ENCODE measurements around the gene NRF1.
"Not testable (repeated sequence)": the region's sequence is repeated elsewhere in the genome, so short reads cannot be mapped to it uniquely, and the experiment has no call there.

The NRF1 gene

DNA sequence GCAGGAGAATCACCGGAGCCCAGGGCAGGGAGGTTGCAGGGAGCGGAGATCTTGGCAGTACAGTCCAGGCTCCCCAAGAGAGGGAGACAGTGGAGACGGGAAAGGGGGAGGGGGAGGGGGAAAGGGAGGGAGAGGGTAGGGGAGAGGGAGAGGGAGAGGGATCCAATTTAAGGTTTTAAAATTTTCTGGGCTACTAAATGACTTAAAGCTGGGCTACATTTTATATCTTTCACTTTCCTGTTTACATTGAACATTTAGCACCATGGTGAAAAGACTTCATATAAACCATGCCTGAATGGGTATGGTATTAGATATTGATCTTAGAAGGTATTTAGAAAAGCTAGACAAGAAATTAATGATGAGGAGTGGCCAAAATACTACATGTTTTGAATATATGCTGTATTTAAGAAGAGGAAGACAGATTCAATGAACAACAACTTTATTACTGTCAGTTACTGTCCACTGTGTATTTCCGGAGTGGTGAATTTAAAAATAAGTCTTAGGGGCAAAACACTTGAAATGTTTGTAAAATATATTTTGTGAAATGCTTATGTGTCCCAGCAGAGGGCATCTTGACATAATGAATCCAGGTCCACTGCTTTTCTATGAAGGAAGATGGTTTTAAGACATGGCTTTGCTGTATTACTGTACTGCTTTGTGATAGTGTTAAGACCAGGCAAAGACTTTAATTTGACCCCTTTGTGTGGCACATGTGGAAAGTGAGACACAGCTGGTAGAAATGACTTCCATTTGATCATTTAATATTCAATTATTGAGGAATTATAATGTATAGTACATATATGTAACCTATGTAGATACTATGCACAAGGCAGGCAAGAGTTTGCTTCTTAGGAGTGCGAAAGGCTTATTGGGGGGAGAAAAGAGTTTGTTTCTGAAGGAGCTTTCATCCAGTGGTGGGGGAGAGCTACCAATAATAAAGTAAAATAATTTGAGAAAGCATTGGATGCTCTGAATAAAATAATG is 52.8 kb downstream of the NRF1 start:
- Histone ChIP-seq H3K4me3 (ENCODE audit: low read length) (no peak overlapping the region), H3K36me3 (ENCODE audit: control insufficient read depth, insufficient read depth, low read length) (peaks cover 6% of the 10 kb centered on the region; the same call in 1 of the 2 replicates), H3K27me3 (ENCODE audit: control insufficient read depth, insufficient read depth, low read length) (no peaks in the 10 kb centered on the region), H3K9me3 (ENCODE audit: control insufficient read depth, insufficient read depth, low read length) (peaks cover 5% of the 10 kb centered on the region), H3K27ac (ENCODE audit: low read length) (no peak overlapping the region), H3K4me1 (ENCODE audit: control insufficient read depth, insufficient read depth, low read length) (no peaks in the 10 kb centered on the region)
- DNase-seq (ENCODE audit: low read depth, low spot score): no peak
- WGBS (ENCODE audit: insufficient coverage, insufficient read length): no CpG with 5 or more reads among the region's 5 CpGs

DNA sequence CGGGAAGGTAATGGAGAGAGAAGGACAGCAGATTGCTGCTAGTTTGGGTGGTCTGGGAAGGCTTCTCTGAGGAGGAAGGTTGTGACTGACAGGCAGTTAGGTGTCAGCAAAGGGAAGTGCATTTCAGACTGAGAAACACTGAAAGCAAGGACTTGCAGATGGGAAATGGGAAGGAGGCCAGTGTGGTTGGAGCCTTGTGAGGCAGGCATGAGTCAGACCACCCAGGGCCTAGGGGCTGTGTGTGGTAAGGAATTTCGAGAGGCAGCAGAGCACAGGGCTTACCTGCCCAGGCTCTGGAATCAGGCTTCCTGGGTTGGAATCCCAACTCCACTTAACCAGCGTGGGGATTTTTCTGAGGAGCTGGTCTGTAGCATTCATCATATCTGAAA is 53.5 kb downstream of the NRF1 start:
- Histone ChIP-seq H3K4me3 (ENCODE audit: low read length) (no peak overlapping the region), H3K9me3 (ENCODE audit: control insufficient read depth, insufficient read depth, low read length) (peaks cover 5% of the 10 kb centered on the region), H3K27ac (ENCODE audit: low read length) (no peak overlapping the region), H3K4me1 (ENCODE audit: control insufficient read depth, insufficient read depth, low read length) (no peaks in the 10 kb centered on the region), H3K36me3 (ENCODE audit: control insufficient read depth, insufficient read depth, low read length) (peaks cover 6% of the 10 kb centered on the region; the same call in 1 of the 2 replicates), H3K27me3 (ENCODE audit: control insufficient read depth, insufficient read depth, low read length) (no peaks in the 10 kb centered on the region)
- WGBS (ENCODE audit: insufficient coverage, insufficient read length): no CpG with 5 or more reads among the region's 3 CpGs
- no peak for DNase-seq (ENCODE audit: low read depth, low spot score)

DNA sequence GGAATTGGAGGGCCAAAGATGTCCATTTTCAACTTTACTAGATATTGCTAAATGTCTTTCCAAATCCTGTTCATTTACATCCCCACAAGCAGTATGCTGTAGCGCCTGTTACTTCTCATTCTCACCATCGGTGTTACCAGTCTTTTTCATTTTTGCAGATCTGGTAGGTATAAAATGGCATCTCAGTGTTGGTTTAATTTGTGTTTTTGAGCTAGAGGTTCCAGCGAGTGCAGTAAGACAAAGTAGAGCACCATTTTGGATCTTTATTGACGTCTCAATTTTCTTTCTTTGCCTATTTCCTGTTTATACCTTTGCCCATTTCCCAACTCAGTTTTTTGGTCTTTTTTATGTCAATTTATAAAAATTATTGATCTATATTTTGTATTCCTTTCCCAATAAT is 55.6 kb downstream of the NRF1 start:
- Histone ChIP-seq H3K4me3 (ENCODE audit: low read length) (no peak overlapping the region), H3K27ac (ENCODE audit: low read length) (no peak overlapping the region), H3K27me3 (ENCODE audit: control insufficient read depth, insufficient read depth, low read length) (no peaks in the 10 kb centered on the region), H3K4me1 (ENCODE audit: control insufficient read depth, insufficient read depth, low read length) (no peaks in the 10 kb centered on the region), H3K9me3 (ENCODE audit: control insufficient read depth, insufficient read depth, low read length) (no peaks in the 10 kb centered on the region; the same call in 1 of the 2 replicates), H3K36me3 (ENCODE audit: control insufficient read depth, insufficient read depth, low read length) (no peaks in the 10 kb centered on the region)
- DNase-seq (ENCODE audit: low read depth, low spot score): no peak
- no CpG with 5 or more reads among the region's 4 CpGs for WGBS (ENCODE audit: insufficient coverage, insufficient read length)

DNA sequence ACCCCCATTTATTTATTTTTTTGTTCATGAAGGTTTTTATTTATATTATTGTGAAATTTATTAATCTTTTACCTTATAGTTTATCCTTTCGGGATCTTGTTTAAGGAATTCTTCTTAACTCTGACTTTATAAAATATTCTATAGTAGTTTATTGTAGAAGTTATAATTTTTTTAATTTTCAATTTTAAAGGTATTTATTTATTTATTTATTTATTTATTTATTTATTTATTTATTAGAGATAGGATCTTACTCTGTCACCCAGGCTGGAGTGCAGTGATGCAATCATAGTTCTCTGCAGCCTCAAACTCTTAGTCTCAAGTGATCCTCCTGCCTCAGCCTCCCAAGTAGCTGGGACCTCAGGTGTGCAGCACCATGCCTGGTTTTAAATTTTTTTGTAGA is 56.0 kb downstream of the NRF1 start:
- H3K9me3 ChIP-seq (ENCODE audit: control insufficient read depth, insufficient read depth, low read length): no peaks in the 10 kb centered on the region
- no peak for DNase-seq (ENCODE audit: low read depth, low spot score)
- H3K4me1 ChIP-seq (ENCODE audit: control insufficient read depth, insufficient read depth, low read length): no peaks in the 10 kb centered on the region
- H3K4me3 ChIP-seq (ENCODE audit: low read length): no peak overlapping the region
- no peak overlapping the region for H3K27ac ChIP-seq (ENCODE audit: low read length)
- no peaks in the 10 kb centered on the region for H3K27me3 ChIP-seq (ENCODE audit: control insufficient read depth, insufficient read depth, low read length)
- H3K36me3 ChIP-seq (ENCODE audit: control insufficient read depth, insufficient read depth, low read length): no peaks in the 10 kb centered on the region
- no CpG with 5 or more reads among the region's 1 CpG for WGBS (ENCODE audit: insufficient coverage, insufficient read length)

DNA sequence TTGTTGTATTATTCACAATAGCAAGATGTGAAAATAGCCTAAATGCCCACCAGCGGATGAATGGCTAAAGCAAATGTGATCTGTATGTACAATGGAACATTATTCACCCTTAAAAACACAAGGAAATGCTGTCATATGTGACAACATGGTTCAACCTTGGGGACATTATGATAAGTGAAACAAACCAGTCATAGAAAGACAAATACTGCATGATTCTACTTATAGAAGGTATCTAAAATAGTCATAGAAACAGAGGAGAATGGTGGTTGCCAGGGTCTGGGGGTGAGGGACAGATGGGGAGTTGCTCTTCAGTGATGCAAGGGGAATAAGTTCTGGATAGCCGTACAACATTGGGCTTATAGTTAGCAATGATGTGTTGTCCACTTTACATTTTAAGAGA is 58.4 kb downstream of the NRF1 start:
- no peak for DNase-seq (ENCODE audit: low read depth, low spot score)
- no peaks in the 10 kb centered on the region for H3K9me3 ChIP-seq (ENCODE audit: control insufficient read depth, insufficient read depth, low read length)
- no peaks in the 10 kb centered on the region for H3K27me3 ChIP-seq (ENCODE audit: control insufficient read depth, insufficient read depth, low read length)
- H3K4me3 ChIP-seq (ENCODE audit: low read length): no peak overlapping the region
- no peaks in the 10 kb centered on the region; the same call in 1 of the 2 replicates for H3K36me3 ChIP-seq (ENCODE audit: control insufficient read depth, insufficient read depth, low read length)
- no CpG with 5 or more reads among the region's 2 CpGs for WGBS (ENCODE audit: insufficient coverage, insufficient read length)
- no peak overlapping the region for H3K27ac ChIP-seq (ENCODE audit: low read length)
- no peaks in the 10 kb centered on the region for H3K4me1 ChIP-seq (ENCODE audit: control insufficient read depth, insufficient read depth, low read length)

DNA sequence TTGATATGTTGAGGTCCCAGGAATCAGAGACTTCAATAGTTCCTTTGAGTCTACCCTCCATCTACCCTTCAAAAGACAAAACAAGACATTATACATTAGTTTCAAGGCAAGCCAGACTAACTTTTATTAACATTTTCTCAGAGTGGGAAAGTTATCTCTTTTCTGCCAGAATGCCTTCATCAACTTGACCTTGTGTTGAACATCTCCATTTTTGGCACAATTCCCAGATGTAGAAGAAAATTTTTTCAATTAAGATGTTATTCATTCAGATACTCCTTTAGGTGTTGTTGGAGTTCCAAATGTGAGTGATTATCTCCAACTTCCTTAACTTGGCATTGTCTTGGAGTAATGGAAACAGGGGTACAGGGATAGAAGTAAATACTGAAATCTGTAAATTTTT is 59.1 kb downstream of the NRF1 start:
- no peak for DNase-seq (ENCODE audit: low read depth, low spot score)
- Histone ChIP-seq H3K36me3 (ENCODE audit: control insufficient read depth, insufficient read depth, low read length) (no peaks in the 10 kb centered on the region; the same call in 1 of the 2 replicates), H3K27ac (ENCODE audit: low read length) (no peak overlapping the region), H3K9me3 (ENCODE audit: control insufficient read depth, insufficient read depth, low read length) (no peaks in the 10 kb centered on the region), H3K4me3 (ENCODE audit: low read length) (no peak overlapping the region), H3K27me3 (ENCODE audit: control insufficient read depth, insufficient read depth, low read length) (no peaks in the 10 kb centered on the region), H3K4me1 (ENCODE audit: control insufficient read depth, insufficient read depth, low read length) (no peaks in the 10 kb centered on the region)

DNA sequence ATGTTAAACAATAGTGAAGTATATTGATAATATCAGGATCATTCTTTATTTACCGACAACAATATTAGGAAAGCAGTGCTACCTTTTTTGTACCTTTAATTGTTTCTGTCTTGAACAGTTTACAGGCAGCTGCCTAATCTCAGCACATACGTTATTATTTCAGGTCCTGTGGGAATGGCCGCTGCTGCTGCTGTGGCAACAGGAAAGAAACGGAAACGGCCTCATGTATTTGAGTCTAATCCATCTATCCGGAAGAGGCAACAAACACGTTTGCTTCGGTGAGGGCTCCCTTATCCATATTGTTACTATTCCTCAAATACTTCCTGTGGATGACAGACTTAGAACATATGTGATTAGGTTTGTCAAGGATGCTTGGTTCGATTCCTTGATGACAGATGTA is 59.7 kb downstream of the NRF1 start:
- no CpG with 5 or more reads among the region's 9 CpGs for WGBS (ENCODE audit: insufficient coverage, insufficient read length)
- Histone ChIP-seq H3K27ac (ENCODE audit: low read length) (no peak overlapping the region), H3K9me3 (ENCODE audit: control insufficient read depth, insufficient read depth, low read length) (no peaks in the 10 kb centered on the region), H3K4me1 (ENCODE audit: control insufficient read depth, insufficient read depth, low read length) (no peaks in the 10 kb centered on the region), H3K36me3 (ENCODE audit: control insufficient read depth, insufficient read depth, low read length) (no peaks in the 10 kb centered on the region; the same call in 1 of the 2 replicates), H3K27me3 (ENCODE audit: control insufficient read depth, insufficient read depth, low read length) (no peaks in the 10 kb centered on the region), H3K4me3 (ENCODE audit: low read length) (no peak overlapping the region)
- no peak for DNase-seq (ENCODE audit: low read depth, low spot score)

DNA sequence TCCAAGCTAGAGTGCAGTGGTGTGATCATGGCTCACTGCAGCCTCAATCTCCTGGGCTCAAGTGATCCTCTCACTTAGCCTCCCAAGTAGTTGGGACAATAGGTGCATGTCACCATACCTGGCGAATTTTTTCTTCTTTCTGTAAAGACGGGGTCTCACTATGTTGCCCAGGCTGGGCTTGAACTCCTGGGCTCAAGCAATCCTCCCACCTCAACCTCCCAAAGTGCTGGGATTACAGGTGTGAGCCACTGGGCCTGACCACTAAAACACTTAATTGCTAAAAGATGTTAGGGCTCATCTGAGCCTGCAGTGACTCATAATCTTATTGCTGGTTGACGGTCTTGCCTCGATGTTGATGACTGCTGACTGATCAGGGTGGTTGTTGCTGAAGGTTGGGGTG is 63.0 kb downstream of the NRF1 start:
- not testable (repeated sequence) for H3K4me3 ChIP-seq (ENCODE audit: low read length)

DNA sequence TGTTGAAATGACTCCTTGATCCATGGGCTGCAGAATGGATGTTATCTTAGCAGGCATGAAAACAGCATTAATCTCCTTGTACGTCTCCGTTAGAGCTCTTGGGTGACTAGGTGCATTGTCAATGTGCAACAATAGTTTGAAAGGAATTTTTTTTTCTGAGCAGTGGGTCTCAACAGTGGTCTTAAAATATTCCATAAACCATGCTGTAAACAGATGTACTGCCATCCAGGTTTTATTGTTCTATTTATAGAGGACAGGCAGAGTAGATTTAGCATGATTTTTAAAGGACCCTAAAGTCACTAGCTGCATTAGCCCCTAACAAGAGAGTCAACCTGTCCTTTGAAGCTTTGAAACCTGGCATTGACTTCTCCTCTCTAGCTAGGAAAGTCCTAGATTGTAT is 64.0 kb downstream of the NRF1 start:
- no peak overlapping the region for H3K27ac ChIP-seq (ENCODE audit: low read length)
- WGBS (ENCODE audit: insufficient coverage, insufficient read length): no CpG with 5 or more reads among the region's 2 CpGs
- H3K27me3 ChIP-seq (ENCODE audit: control insufficient read depth, insufficient read depth, low read length): no peaks in the 10 kb centered on the region
- no peaks in the 10 kb centered on the region; the same call in 1 of the 2 replicates for H3K36me3 ChIP-seq (ENCODE audit: control insufficient read depth, insufficient read depth, low read length)
- no peak overlapping the region for H3K4me3 ChIP-seq (ENCODE audit: low read length)
- H3K4me1 ChIP-seq (ENCODE audit: control insufficient read depth, insufficient read depth, low read length): no peaks in the 10 kb centered on the region
- no peak for DNase-seq (ENCODE audit: low read depth, low spot score)
- H3K9me3 ChIP-seq (ENCODE audit: control insufficient read depth, insufficient read depth, low read length): no peaks in the 10 kb centered on the region

More for the DNA sequence above, 63.0 kb downstream of the NRF1 start:
- not testable (repeated sequence) for H3K27me3 ChIP-seq (ENCODE audit: control insufficient read depth, insufficient read depth, low read length); H3K27ac ChIP-seq (ENCODE audit: low read length); DNase-seq (ENCODE audit: low read depth, low spot score); H3K4me1 ChIP-seq (ENCODE audit: control insufficient read depth, insufficient read depth, low read length); H3K36me3 ChIP-seq (ENCODE audit: control insufficient read depth, insufficient read depth, low read length); H3K9me3 ChIP-seq (ENCODE audit: control insufficient read depth, insufficient read depth, low read length)
- no CpG with 5 or more reads among the region's 4 CpGs for WGBS (ENCODE audit: insufficient coverage, insufficient read length)

DNA sequence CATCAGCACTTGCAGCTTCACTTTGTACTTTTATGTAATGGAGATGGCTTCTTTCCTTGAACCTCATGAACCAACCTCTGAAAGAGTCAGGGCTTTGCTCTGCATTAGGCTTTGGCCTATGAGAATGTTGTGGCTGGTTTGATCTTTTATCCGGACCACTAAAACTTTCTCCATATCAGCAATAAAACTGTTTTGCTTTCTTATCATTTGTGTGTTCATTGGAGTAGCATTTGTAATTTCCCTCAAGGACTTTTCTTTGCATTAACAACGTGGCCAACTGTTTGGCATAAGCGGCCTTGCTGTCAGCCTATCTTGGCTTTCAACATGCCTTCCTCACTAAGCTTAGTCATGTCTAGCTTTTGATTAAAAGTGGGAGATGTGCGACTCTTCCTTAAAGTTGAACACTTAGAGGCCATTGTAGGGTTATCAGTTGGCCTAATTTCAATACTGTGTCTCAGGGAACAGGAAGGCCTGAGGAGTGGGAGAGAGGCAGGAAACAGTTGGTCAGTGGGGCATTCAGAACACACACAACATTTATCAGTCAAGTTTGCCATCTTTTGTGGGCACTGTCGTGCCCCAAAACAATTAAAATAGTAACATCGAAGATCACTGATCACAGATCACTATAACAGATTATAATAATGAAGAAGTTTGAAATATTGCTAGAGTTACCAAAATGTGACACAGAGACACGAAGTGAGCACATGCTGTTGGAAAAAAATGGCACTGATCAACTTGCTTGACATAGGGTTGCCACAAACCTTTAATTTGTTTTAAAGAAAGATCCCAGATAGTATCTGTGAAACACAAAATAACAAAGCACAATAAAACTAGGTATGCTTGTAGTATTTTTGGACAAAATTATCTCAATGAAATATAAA is 64.7 kb downstream of the NRF1 start:
- H3K4me1 ChIP-seq (ENCODE audit: control insufficient read depth, insufficient read depth, low read length): no peaks in the 10 kb centered on the region
- no peak for DNase-seq (ENCODE audit: low read depth, low spot score)
- no peaks in the 10 kb centered on the region for H3K27me3 ChIP-seq (ENCODE audit: control insufficient read depth, insufficient read depth, low read length)
- H3K27ac ChIP-seq (ENCODE audit: low read length): no peak overlapping the region
- H3K9me3 ChIP-seq (ENCODE audit: control insufficient read depth, insufficient read depth, low read length): no peaks in the 10 kb centered on the region
- H3K4me3 ChIP-seq (ENCODE audit: low read length): no peak overlapping the region
- no peaks in the 10 kb centered on the region; the same call in 1 of the 2 replicates for H3K36me3 ChIP-seq (ENCODE audit: control insufficient read depth, insufficient read depth, low read length)
- WGBS (ENCODE audit: insufficient coverage, insufficient read length): no CpG with 5 or more reads among the region's 7 CpGs
